AG08395 (cell line): ENCODE results near the gene TRAM1L1.

Experiments used
- DNase-seq: peaks from one replicate; pipeline ENCODE4 v3.0.0; 2012; ENCODE audit warnings: mixed read lengths, low spot score

TRAM1L1 gene

DNA sequence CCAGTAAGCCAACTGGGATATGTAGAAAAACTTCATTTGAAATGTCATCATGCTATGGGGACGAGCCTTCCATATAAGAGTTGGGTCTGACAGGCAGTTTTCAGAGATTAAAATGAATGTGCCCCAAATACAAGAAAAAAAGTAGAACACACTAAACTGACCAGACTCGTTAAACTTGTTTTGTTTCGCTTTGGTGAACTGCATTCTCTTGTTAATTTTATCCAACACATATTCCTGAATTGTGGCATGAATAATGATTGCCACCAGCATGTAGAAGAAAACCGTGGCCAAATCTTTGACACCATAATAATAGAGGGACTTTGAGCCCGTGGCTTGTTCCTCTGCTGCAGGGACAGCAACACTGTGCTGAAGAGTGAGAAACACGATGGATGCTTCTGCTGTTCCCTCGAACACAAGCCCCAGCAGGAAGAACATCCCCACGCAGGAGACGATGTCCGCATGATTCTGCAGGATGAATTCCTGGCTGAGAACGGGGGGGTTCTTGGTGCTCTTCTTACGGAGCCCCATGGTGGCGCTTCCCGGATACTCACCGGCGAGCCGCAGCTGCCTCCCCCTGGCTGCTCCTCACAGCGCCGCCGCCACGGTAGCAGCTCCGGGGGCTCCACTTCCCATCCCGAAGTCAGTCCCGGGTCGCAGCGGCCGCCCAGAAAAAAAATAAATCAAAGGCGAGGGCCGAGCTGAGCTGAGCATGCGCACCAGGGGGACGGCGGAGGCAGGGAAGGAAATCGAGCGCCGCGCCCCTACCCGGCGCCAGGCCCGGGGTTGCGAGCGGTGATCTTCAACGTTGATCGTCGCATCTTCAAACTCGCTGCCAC is at the start of gene TRAM1L1:
Gene TRAM1L1, minus strand, starts transcription at position 711 of the 836 bp plus-strand sequence. Its CDS starts 183 bp downstream, at position 528.
- peak; percentile 89 for DNase-seq

- DNase-seq: peak; percentile 2
Observed at GRCh38 chr4:117134386-117134785, 49.0 kb upstream of the TRAM1L1 start.

DNA sequence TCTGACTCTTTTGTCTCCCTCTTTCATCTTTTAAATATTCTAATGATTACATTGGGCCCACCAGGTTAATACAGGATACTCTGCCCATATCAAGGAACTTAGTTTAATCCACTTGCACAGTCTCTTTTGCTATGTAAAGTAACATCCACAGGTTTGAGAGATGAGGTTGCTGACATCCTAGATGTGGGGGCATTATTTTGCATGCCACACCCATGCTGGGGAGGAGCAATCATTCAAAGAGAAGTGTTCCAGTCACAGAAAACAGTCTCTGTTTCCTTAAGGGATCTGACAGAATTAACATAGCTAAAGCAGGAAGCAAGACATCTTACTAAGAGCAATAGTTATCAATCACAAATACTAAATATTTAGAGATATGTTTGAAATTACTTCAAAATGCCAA is 11.5 kb upstream of the TRAM1L1 start:
- no peak for DNase-seq

- DNase-seq: no peak
Observed at GRCh38 chr4:117096462-117096861, 11.1 kb upstream of the TRAM1L1 start.

- DNase-seq: no peak
Observed at GRCh38 chr4:117093571-117093970, 8.2 kb upstream of the TRAM1L1 start.

- DNase-seq: no peak
Observed at GRCh38 chr4:117077760-117078159, 7.6 kb downstream of the TRAM1L1 start.

DNA sequence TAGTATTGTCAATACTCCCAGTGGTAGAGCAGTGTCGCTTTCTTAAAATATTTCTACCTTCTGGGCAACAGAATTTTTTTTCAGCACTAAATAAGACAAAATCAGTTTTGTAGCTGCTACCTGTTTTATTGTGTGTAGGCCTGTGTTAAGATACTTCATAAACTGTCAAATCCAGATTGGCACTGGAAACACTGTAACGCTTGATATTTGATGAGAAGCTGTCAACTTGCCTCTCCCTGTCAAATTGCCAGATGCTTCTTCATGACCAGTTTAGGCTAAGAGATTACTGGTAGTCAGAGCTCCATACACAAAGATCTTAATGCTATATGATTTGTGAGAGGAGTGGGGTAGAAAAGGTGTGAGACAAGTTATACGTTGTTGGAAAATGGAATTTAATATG is 17.3 kb downstream of the TRAM1L1 start:
- DNase-seq: no peak

DNA sequence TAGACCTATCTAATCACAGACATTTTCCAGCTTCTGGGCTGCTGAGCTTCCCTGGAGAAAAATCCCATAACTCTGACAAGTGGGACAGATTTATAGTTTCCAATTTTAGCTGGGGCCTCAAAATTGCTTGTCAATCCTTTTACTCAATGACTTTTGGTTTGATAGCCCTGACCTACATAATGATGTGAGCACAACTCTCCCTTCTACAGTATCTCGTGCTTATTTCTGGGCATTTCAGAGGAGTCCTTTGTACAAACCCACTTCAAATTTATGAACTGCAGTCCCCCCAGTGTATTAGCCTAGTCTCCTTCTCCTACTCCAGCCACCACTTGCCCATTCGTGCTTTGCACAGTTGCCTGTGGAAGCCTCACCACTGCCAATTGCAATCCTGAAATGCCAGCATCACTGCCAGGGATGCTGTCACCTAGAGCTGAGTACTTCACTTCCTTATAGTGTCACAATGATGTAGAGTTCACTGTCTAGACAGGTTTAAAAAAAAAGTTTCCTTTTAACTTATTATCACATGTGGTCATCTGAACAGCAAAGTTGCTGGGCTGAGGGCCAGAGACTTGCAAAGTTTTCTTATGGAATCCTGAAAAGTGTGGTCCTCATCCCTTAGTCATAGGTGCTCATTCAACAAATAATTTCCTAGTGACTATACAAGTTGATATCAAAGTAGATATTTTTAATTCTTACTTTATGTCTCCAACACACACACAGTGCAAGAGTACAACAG is 21.2 kb downstream of the TRAM1L1 start:
- DNase-seq: no peak

DNA sequence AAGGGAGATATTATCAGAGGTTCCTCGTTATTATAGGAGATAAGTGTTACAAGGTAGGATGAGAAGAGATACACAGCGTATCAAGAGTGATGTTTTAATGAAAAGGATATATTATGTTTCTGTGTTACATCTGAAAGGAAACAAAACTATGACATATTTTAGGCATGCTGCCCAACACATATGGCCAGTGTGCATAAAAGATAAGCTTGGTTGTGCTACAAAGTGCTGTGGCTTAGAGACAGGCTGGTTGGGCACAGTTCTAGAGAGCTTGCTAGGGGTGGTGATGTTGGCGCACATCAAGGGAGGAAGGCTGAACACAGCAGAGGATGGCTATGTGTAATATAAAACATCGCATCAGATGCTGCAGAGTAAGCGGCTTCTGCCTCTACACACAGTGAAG is 42.4 kb downstream of the TRAM1L1 start:
- no peak for DNase-seq
